ENCODE measurements around the gene ST3GAL3.

Gene ST3GAL3

GRCh38 chr1:43938892-43939587 is 231.7 kb downstream of the ST3GAL3 start:
- no peak for DNase-seq (ENCODE audit: low read depth, low spot score)

- DNase-seq (ENCODE audit: low read depth, low spot score) = no peak
Observed at GRCh38 chr1:43942411-43942810, 235.1 kb downstream of the ST3GAL3 start.

GRCh38 chr1:43944860-43945259 is 237.5 kb downstream of the ST3GAL3 start:
- no peak for DNase-seq (ENCODE audit: low read depth, low spot score)

- DNase-seq (ENCODE audit: low read depth, low spot score) = no peak
Observed at GRCh38 chr1:43945674-43946235, 238.4 kb downstream of the ST3GAL3 start.

- peak; percentile 87 for DNase-seq (ENCODE audit: low read depth, low spot score)
Observed at GRCh38 chr1:43946236-43947060, 239.1 kb downstream of the ST3GAL3 start, which contains the start of gene IPO13. Gene IPO13, plus strand, starts transcription at chr1:43946950. Its CDS starts 651 bp downstream, at chr1:43947601.

GRCh38 chr1:43947061-43947873 is 239.9 kb downstream of the ST3GAL3 start:
- no peak for DNase-seq (ENCODE audit: low read depth, low spot score)

- DNase-seq (ENCODE audit: low read depth, low spot score) = no peak
Observed at GRCh38 chr1:43947874-43948437, 240.6 kb downstream of the ST3GAL3 start.

- no peak for DNase-seq (ENCODE audit: low read depth, low spot score)
Observed at GRCh38 chr1:43949678-43950077, 242.3 kb downstream of the ST3GAL3 start.

- no peak for DNase-seq (ENCODE audit: low read depth, low spot score)
Observed at GRCh38 chr1:43951021-43951985, 244.0 kb downstream of the ST3GAL3 start.

- DNase-seq (ENCODE audit: low read depth, low spot score) = no peak
Observed at GRCh38 chr1:43952731-43953346, 245.5 kb downstream of the ST3GAL3 start.

- no peak for DNase-seq (ENCODE audit: low read depth, low spot score)
Observed at GRCh38 chr1:43953361-43953760, 246.0 kb downstream of the ST3GAL3 start.

- DNase-seq (ENCODE audit: low read depth, low spot score) = no peak
Observed at GRCh38 chr1:43954036-43954435, 246.7 kb downstream of the ST3GAL3 start.

GRCh38 chr1:43956234-43956633 is 248.9 kb downstream of the ST3GAL3 start:
- DNase-seq (ENCODE audit: low read depth, low spot score) = no peak

GRCh38 chr1:43957407-43958040 is 250.2 kb downstream of the ST3GAL3 start:
- no peak for DNase-seq (ENCODE audit: low read depth, low spot score)

- DNase-seq (ENCODE audit: low read depth, low spot score) = no peak
Observed at GRCh38 chr1:43958351-43959255, 251.3 kb downstream of the ST3GAL3 start.

GRCh38 chr1:43960798-43961197 is 253.5 kb downstream of the ST3GAL3 start:
- DNase-seq (ENCODE audit: low read depth, low spot score) = no peak

GRCh38 chr1:43961692-43962091 is 254.4 kb downstream of the ST3GAL3 start:
- no peak for DNase-seq (ENCODE audit: low read depth, low spot score)

GRCh38 chr1:43962324-43962723 is 255.0 kb downstream of the ST3GAL3 start:
- no peak for DNase-seq (ENCODE audit: low read depth, low spot score)
